Measurements from ENCODE around the gene WWP2. TPM values are rescaled to one million over a fixed set of nuclear protein-coding genes. Genes with fewer than 3 reads are reported as not detected.

Gene WWP2
- total RNA-seq, 2 experiments from 2014 or later: 30.3 to 43.4 TPM

DNA sequence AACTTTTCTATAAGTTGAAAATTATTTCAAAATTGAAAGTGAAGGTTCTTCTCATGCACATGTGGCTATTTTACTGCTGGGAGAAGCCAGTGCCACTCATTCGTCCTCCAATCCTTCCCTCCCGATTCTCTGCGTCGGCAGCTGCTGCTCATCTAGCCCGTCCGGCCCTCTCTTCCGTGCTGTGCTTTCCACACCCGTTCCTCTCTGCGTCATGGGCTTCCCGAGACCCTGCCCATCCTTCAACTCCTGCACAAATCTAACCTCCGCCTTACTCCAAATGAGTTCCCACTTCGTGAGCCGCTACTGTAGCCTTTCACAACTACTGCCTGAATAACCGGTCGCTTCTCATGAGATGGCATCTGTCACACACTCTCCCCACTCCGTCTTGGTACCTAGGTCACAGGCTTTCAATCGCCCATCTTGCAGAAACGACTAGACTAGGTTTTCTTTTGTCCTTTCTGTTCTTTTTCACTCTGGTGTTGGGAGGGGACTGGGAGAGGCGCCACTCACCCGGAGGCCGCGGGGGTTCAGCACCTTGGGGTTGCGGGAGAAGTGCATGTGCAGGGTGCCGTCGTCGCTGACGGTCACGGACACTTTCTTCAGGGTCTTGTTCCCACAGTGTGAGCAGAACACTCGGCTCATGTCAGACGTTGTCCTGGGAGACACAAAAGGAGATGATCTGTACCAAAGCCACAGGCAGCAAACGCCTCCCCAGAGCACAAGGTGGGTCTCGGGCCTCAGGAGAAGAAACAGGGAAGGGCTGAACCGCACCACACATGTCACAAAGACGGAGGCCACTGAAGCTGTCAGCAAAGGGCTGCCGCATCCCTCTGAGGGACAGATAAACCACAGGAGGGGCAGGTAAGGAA lies 17.5 kb upstream of the WWP2 start:
- POLR2A ChIA-PET: no interaction called here
- DNase-seq (ENCODE audit: low spot score): no peak
- Histone ChIP-seq H3K4me2 (ENCODE audit: low read length) (no peak overlapping the region), H3K4me1 (ENCODE audit: insufficient read depth, low read length, poor library complexity, severe bottlenecking) (no peaks in the 10 kb centered on the region), H4K20me1 (ENCODE audit: insufficient read depth, low read length) (no peaks in the 10 kb centered on the region), H3K79me2 (ENCODE audit: insufficient read depth, low read depth, low read length) (no peaks in the 10 kb centered on the region; the same call in 1 of the 2 replicates), H3K9me3 (ENCODE audit: low read length) (no peaks in the 10 kb centered on the region), H3K36me3 (ENCODE audit: insufficient read depth, low read length) (peaks cover 98% of the 10 kb centered on the region), H3K4me3 (ENCODE audit: low read depth, low read length, poor library complexity, severe bottlenecking) (no peak overlapping the region), H2AFZ (ENCODE audit: low read length) (no peak overlapping the region), H3K9me2 (ENCODE audit: insufficient read depth, low read length) (no peaks in the 10 kb centered on the region), H3K27ac (ENCODE audit: low read depth, low read length, poor library complexity, severe bottlenecking) (no peak overlapping the region)
- TF ChIP-seq EZH2phosphoT487 (IDR thresholded peaks at IDR 0.05; ENCODE audit: borderline replicate concordance, low read depth, low read length): no peak
- no peak for TF ChIP-seq CTCF (conservative IDR thresholded peaks at IDR 0.05; ENCODE audit: low read length)
- CTCF ChIA-PET (ENCODE audit: unreplicated experiment): no interaction called here
- BruUV-seq (replicated peaks): no TSS peak
- intact Hi-C loops (cut with micrococcal nuclease; ENCODE audit: unreplicated experiment): no loop called here

DNA sequence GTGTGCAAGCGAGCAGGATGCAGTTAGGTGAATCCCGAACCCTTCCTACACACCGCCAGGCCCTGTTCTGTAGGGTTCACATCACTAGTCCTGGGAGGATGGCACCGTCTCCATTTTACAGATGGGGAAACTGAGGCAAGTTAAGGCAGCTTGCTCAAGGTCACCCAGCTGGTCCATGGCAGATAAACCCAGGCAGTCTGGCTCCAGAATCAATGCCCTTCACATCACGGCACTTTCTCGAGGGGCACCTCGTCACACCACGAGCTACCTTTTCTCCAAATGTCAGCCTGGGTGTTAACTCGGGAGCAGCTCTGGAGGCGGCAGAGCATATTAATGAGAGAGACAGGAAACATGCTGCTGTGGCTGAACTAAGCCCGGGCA lies 16.9 kb upstream of the WWP2 start:
- POLR2A ChIA-PET: interaction anchor here (0.8 kb wide), 1 partner anchor 13 kb away, joined by 5 read pairs; no protein-coding TSS in a partner anchor
- Histone ChIP-seq H3K79me2 (ENCODE audit: insufficient read depth, low read depth, low read length) (peaks cover under 1% of the 10 kb centered on the region; the same call in 1 of the 2 replicates), H4K20me1 (ENCODE audit: insufficient read depth, low read length) (no peaks in the 10 kb centered on the region), H3K4me2 (ENCODE audit: low read length) (no peak overlapping the region), H3K9me3 (ENCODE audit: low read length) (no peaks in the 10 kb centered on the region), H3K9me2 (ENCODE audit: insufficient read depth, low read length) (no peaks in the 10 kb centered on the region), H3K27ac (ENCODE audit: low read depth, low read length, poor library complexity, severe bottlenecking) (no peak overlapping the region), H2AFZ (ENCODE audit: low read length) (no peak overlapping the region), H3K4me3 (ENCODE audit: low read depth, low read length, poor library complexity, severe bottlenecking) (no peak overlapping the region), H3K36me3 (ENCODE audit: insufficient read depth, low read length) (peaks cover 98% of the 10 kb centered on the region), H3K4me1 (ENCODE audit: insufficient read depth, low read length, poor library complexity, severe bottlenecking) (no peaks in the 10 kb centered on the region)
- no TSS peak for BruUV-seq (replicated peaks)
- no peak for TF ChIP-seq EZH2phosphoT487 (IDR thresholded peaks at IDR 0.05; ENCODE audit: borderline replicate concordance, low read depth, low read length)
- TF ChIP-seq CTCF (conservative IDR thresholded peaks at IDR 0.05; ENCODE audit: low read length): no peak
- CTCF ChIA-PET (ENCODE audit: unreplicated experiment): interaction anchor here (0.9 kb wide), 1 partner anchor 9 kb away, joined by 3 read pairs; no protein-coding TSS in a partner anchor
- intact Hi-C loops (cut with micrococcal nuclease; ENCODE audit: unreplicated experiment): no loop called here
- DNase-seq (ENCODE audit: low spot score): no peak

DNA sequence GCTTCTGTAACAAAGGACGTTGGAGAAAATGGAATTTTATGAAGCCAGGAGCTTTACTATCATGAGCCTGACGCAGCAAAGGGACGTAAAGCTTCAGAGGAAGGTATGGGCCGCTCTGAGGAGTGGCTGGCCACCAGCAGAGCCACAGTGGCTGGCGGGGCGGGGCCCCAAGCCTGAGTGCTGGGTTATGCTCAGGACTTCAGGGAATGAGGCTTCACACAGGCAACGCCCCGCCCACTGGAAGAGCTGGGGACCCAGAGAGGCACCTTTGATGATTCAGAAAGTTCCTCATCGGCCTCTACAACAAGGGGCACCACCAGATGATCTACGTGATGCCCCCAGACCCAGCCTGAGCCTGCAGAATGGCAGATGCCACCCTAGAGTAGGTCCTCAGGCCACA lies 16.2 kb upstream of the WWP2 start:
- H3K4me1 ChIP-seq (ENCODE audit: insufficient read depth, low read length, poor library complexity, severe bottlenecking): no peaks in the 10 kb centered on the region
- BruUV-seq (replicated peaks): no TSS peak
- ChIA-PET CTCF (ENCODE audit: unreplicated experiment) (interaction anchor here (0.9 kb wide), 1 partner anchor 8 kb away, joined by 3 read pairs; no protein-coding TSS in a partner anchor), POLR2A (interaction anchor here (0.8 kb wide), 1 partner anchor 14 kb away, joined by 5 read pairs; no protein-coding TSS in a partner anchor)
- intact Hi-C loops (cut with micrococcal nuclease; ENCODE audit: unreplicated experiment): no loop called here
- no peaks in the 10 kb centered on the region for H3K9me2 ChIP-seq (ENCODE audit: insufficient read depth, low read length)
- no peaks in the 10 kb centered on the region for H4K20me1 ChIP-seq (ENCODE audit: insufficient read depth, low read length)
- no peaks in the 10 kb centered on the region; the same call in 1 of the 2 replicates for H3K9me3 ChIP-seq (ENCODE audit: low read length)
- peaks cover 99% of the 10 kb centered on the region for H3K36me3 ChIP-seq (ENCODE audit: insufficient read depth, low read length)
- no peak overlapping the region for H2AFZ ChIP-seq (ENCODE audit: low read length)
- H3K79me2 ChIP-seq (ENCODE audit: insufficient read depth, low read depth, low read length): peaks cover 8% of the 10 kb centered on the region
- no peak for DNase-seq (ENCODE audit: low spot score)
- no peak overlapping the region for H3K4me2 ChIP-seq (ENCODE audit: low read length)
- H3K4me3 ChIP-seq (ENCODE audit: low read depth, low read length, poor library complexity, severe bottlenecking): no peak overlapping the region
- no peak for TF ChIP-seq CTCF (conservative IDR thresholded peaks at IDR 0.05; ENCODE audit: low read length)
- TF ChIP-seq EZH2phosphoT487 (IDR thresholded peaks at IDR 0.05; ENCODE audit: borderline replicate concordance, low read depth, low read length): no peak
- H3K27ac ChIP-seq (ENCODE audit: low read depth, low read length, poor library complexity, severe bottlenecking): no peak overlapping the region

All from OCI-LY7 (cell line).